H9 (cell line): ENCODE measurements around the gene ADM. TPM values are rescaled to one million over a fixed set of nuclear protein-coding genes. Genes with fewer than 3 reads are reported as not detected.

Source experiments
- DNase-seq: peaks from one replicate; pipeline ENCODE4 v3.0.0-alpha.2; 2017
- H2AFZ ChIP-seq: one replicate; pipeline ENCODE4 v1.6.1; 2013; ENCODE audit warnings: mild to moderate bottlenecking, low read length, control low read depth, moderate library complexity
- H2AK5ac ChIP-seq: 2 replicates; pipeline ENCODE4 v1.6.1; 2013; ENCODE audit warnings: low read length, control low read depth, mixed read lengths; ENCODE audit not compliant: insufficient read length
- H2BK120ac ChIP-seq: one replicate; pipeline ENCODE4 v1.6.1; 2013; ENCODE audit warnings: low read depth, mild to moderate bottlenecking, low read length, control low read depth, inconsistent platforms; ENCODE audit not compliant: poor library complexity, severe bottlenecking
- H2BK12ac ChIP-seq: 2 replicates; pipeline ENCODE4 v1.6.1; 2013; ENCODE audit warnings: low read length, control low read depth, mixed read lengths, low read depth; ENCODE audit not compliant: insufficient read length
- H2BK15ac ChIP-seq: 2 replicates; pipeline ENCODE4 v1.6.1; 2013; ENCODE audit warnings: low read depth, low read length, control low read depth
- H2BK20ac ChIP-seq: one replicate; pipeline ENCODE4 v1.6.1; 2013; ENCODE audit warnings: low read depth, mild to moderate bottlenecking, low read length, control low read depth, inconsistent platforms; ENCODE audit not compliant: poor library complexity, severe bottlenecking
- H2BK5ac ChIP-seq: 2 replicates; pipeline ENCODE4 v1.6.1; 2013; ENCODE audit warnings: low read length, control low read depth, mixed read lengths; ENCODE audit not compliant: insufficient read length
- H3K14ac ChIP-seq: 2 replicates; pipeline ENCODE4 v1.6.1; 2013; ENCODE audit warnings: low read length, control low read depth; ENCODE audit not compliant: insufficient read depth
- H3K18ac ChIP-seq: 2 replicates; pipeline ENCODE4 v1.6.1; 2013; ENCODE audit warnings: low read depth, mild to moderate bottlenecking, mixed read lengths, low read length, control low read depth; ENCODE audit not compliant: insufficient read length
- H3K23ac ChIP-seq: 2 replicates; pipeline ENCODE4 v1.6.1; 2013; ENCODE audit warnings: low read length, control low read depth, mixed read lengths, low read depth; ENCODE audit not compliant: insufficient read length
- H3K23me2 ChIP-seq: 2 replicates; pipeline ENCODE4 v1.6.1; 2013; ENCODE audit warnings: low read depth, mild to moderate bottlenecking, mixed read lengths, low read length, control low read depth; ENCODE audit not compliant: insufficient read length, poor library complexity, severe bottlenecking
- H3K27ac ChIP-seq: 2 replicates; pipeline ENCODE4 v1.5.1; 2013; ENCODE audit warnings: low read length, control low read depth, mixed read lengths, low read depth; ENCODE audit not compliant: insufficient read length
- H3K27me3 ChIP-seq: 2 replicates; pipeline ENCODE4 v1.6.1; 2013; ENCODE audit warnings: low read length, control low read depth, inconsistent platforms; ENCODE audit not compliant: insufficient read depth
- H3K4ac ChIP-seq: 2 replicates; pipeline ENCODE4 v1.6.1; 2013; ENCODE audit warnings: low read depth, mild to moderate bottlenecking, control low read depth, inconsistent platforms, low read length, moderate library complexity
- H3K4me1 ChIP-seq: 2 replicates; pipeline ENCODE4 v1.6.1; 2013; ENCODE audit warnings: low read length, control low read depth, inconsistent platforms; ENCODE audit not compliant: insufficient read depth
- H3K4me2 ChIP-seq: 2 replicates; pipeline ENCODE4 v1.6.1; 2013; ENCODE audit warnings: low read length, control low read depth, mixed read lengths; ENCODE audit not compliant: insufficient read length, insufficient read depth
- H3K56ac ChIP-seq: 2 replicates; pipeline ENCODE4 v1.6.1; 2013; ENCODE audit warnings: low read depth, mild to moderate bottlenecking, mixed read lengths, low read length, control low read depth; ENCODE audit not compliant: insufficient read length
- H3K79me1 ChIP-seq: 2 replicates; pipeline ENCODE4 v1.6.1; 2013; ENCODE audit warnings: low read depth, mild to moderate bottlenecking, moderate library complexity, low read length, control low read depth, inconsistent platforms; ENCODE audit not compliant: insufficient read depth, poor library complexity, severe bottlenecking
- H3K79me2 ChIP-seq: 2 replicates; pipeline ENCODE4 v1.6.1; 2013; ENCODE audit warnings: low read length, control low read depth, inconsistent platforms; ENCODE audit not compliant: insufficient read depth
- H3K9ac ChIP-seq: 2 replicates; pipeline ENCODE4 v1.6.1; 2013; ENCODE audit warnings: low read length, control low read depth, mixed read lengths; ENCODE audit not compliant: insufficient read length; ENCODE audit errors: extremely low read depth
- H3K9me3 ChIP-seq: one replicate; pipeline ENCODE4 v1.6.1; 2013; ENCODE audit warnings: low read depth, low read length, inconsistent platforms; ENCODE audit not compliant: control insufficient read depth
- H3T11ph ChIP-seq: one replicate; pipeline ENCODE4 v1.6.1; 2013; ENCODE audit warnings: mild to moderate bottlenecking, low read length, control low read depth, inconsistent platforms
- H4K20me1 ChIP-seq: one replicate; pipeline ENCODE4 v1.6.1; 2013; ENCODE audit not compliant: control insufficient read depth, insufficient read length, insufficient read depth
- H4K5ac ChIP-seq: 2 replicates; pipeline ENCODE4 v1.6.1; 2013; ENCODE audit warnings: low read depth, mild to moderate bottlenecking, mixed read lengths, low read length, control low read depth; ENCODE audit not compliant: insufficient read length
- H4K8ac ChIP-seq: replicated peaks from 2 replicates; pipeline ENCODE4 v1.6.1; 2013; ENCODE audit warnings: low read length, control low read depth, mixed read lengths, low read depth; ENCODE audit not compliant: insufficient read length
- H4K91ac ChIP-seq: 2 replicates; pipeline ENCODE4 v1.6.1; 2013; ENCODE audit warnings: low read depth, mild to moderate bottlenecking, moderate library complexity, mixed read lengths, low read length, control low read depth; ENCODE audit not compliant: insufficient read length
- H3K27ac Mint-ChIP-seq, 3 experiments: 2 replicates in 2 of 3; 3 replicates in 1 of 3; pipeline ENCODE4 v1.8.0; 2020 to 2021; ENCODE audit warnings: mixed read lengths in 3 of 3, mild to moderate bottlenecking in 1 of 3, moderate library complexity in 1 of 3
- H3K27me3 Mint-ChIP-seq: 2 replicates; pipeline ENCODE4 v1.8.0; 2021; ENCODE audit warnings: low read depth, mild to moderate bottlenecking, moderate library complexity, mixed read lengths
- H3K36me3 Mint-ChIP-seq, 3 experiments: 2 replicates in 2 of 3; 3 replicates in 1 of 3; pipeline ENCODE4 v1.8.0; 2020 to 2021; ENCODE audit warnings: low read depth in 3 of 3, mixed read lengths in 3 of 3; ENCODE audit not compliant: insufficient read depth in 1 of 3
- H3K4me1 Mint-ChIP-seq, 2 experiments: 2 replicates each; pipeline ENCODE4 v1.8.0; 2020; ENCODE audit warnings: mixed read lengths in 2 of 2
- H3K4me3 Mint-ChIP-seq, 2 experiments: 2 replicates in 1 of 2; 3 replicates in 1 of 2; pipeline ENCODE4 v1.8.0; 2020 to 2021; ENCODE audit warnings: mild to moderate bottlenecking in 2 of 2, mixed read lengths in 2 of 2, moderate library complexity in 1 of 2
- H3K9me3 Mint-ChIP-seq, 2 experiments: 2 replicates in 1 of 2; 3 replicates in 1 of 2; pipeline ENCODE4 v1.8.0; 2020; ENCODE audit warnings: mild to moderate bottlenecking in 2 of 2, mixed read lengths in 2 of 2, moderate library complexity in 1 of 2
- WGBS: extraction: QIAGEN DNeasy Blood & Tissue Kit; methylation state at CpG from one replicate; pipeline ENCODE4 v1.1.7; 2013; ENCODE audit warnings: missing lambda C conversion rate, low lambda C conversion rate, mixed read lengths; ENCODE audit not compliant: insufficient read length; ENCODE audit errors: extremely low coverage; 5-methylcytosine and 5-hydroxymethylcytosine counted together
- total RNA-seq: library from RNA; stranded (reverse); gene quantifications from 2 replicates; pipeline ENCODE4 v1.2.1, GENCODE V29; 2021
- TF ChIP-seq, protein P1 (sequence below): fragments of 200-600 bp; sonication (generic); conservative IDR thresholded peaks from 3 replicates; pipeline ENCODE4 v1.8.0; 2021; ENCODE audit warnings: antibody characterized with exemption, mild to moderate bottlenecking

The ADM gene
- total RNA-seq, 1 experiment from 2014 or later, result 99.1 TPM

DNA sequence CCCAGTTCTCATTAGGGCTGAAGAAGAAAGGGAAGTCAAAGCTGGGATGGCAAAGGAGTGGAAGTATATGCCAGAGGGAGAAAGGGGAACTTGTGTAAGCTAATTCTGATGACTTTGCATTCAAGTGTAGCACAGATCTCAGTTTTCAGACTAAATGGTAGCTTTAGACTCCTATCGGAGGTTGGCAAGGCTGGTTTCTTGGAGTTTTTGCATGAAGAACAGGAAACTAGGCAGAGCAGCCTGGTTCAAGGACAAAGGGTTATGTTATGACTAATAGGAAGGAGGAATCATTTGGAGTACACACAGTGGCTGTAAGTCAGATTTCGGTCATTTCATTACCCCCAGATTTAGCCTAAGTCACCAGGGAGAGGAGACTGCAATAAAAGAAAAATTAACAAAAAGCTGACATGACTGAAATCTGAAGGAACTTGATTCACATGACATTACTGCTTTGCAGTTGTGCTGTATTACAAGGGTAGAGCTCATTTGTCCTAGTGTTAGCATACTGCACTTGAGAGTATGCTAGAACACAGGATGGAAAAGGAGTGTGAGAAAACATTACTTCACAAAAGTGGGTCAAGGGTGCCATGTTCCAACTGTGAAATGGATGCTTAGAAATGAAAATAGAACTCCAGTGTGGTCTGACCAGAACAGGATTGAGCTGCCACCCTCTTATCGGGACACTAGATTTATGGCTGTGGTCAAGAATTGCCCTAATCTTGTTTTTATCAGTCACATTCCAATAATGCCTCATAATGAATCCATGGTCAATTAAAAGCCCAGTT lies 23.6 kb downstream of the ADM start:
- Histone ChIP-seq H3K27ac (no peak overlapping the region), H3K79me1 (no peaks in the 10 kb centered on the region), H2BK12ac (no peak overlapping the region), H3K23me2 (no peaks in the 10 kb centered on the region), H3T11ph (no peak overlapping the region), H2BK120ac (no peak overlapping the region), H4K8ac (no peak overlapping the region), H3K9me3 (no peaks in the 10 kb centered on the region), H2BK5ac (no peak overlapping the region), H2BK20ac (no peak overlapping the region), H3K9ac (no peak overlapping the region), H4K91ac (no peak overlapping the region), H3K4me2 (no peak overlapping the region), H3K18ac (no peak overlapping the region), H4K5ac (no peak overlapping the region), H2BK15ac (no peak overlapping the region), H2AFZ (no peak overlapping the region), H4K20me1 (no peaks in the 10 kb centered on the region), H2AK5ac (no peak overlapping the region), H3K4ac (no peak overlapping the region), H3K27me3 (no peaks in the 10 kb centered on the region), H3K56ac (no peak overlapping the region), H3K14ac (no peak overlapping the region), H3K23ac (no peak overlapping the region), H3K4me1 (peaks cover 9% of the 10 kb centered on the region), H3K79me2 (no peaks in the 10 kb centered on the region)
- Mint-ChIP-seq H3K4me1 (peaks cover 14 to 43% of the 10 kb centered on the region in 2 experiments), H3K9me3 (no peaks in the 10 kb centered on the region; a peak in 2 of 5 replicates), H3K36me3 (peaks cover 0 to 14% (median 4%) of the 10 kb centered on the region in 3 experiments; a peak in 3 of 7 replicates), H3K27me3 (peaks cover 2% of the 10 kb centered on the region; the same call in 1 of the 2 replicates), H3K4me3 (no peak overlapping the region), H3K27ac (no peak overlapping the region; a peak in 1 of 7 replicates)
- WGBS, result no CpG with 5 or more reads among the region's 3 CpGs
- no peak for DNase-seq
- TF ChIP-seq, protein P1, sequence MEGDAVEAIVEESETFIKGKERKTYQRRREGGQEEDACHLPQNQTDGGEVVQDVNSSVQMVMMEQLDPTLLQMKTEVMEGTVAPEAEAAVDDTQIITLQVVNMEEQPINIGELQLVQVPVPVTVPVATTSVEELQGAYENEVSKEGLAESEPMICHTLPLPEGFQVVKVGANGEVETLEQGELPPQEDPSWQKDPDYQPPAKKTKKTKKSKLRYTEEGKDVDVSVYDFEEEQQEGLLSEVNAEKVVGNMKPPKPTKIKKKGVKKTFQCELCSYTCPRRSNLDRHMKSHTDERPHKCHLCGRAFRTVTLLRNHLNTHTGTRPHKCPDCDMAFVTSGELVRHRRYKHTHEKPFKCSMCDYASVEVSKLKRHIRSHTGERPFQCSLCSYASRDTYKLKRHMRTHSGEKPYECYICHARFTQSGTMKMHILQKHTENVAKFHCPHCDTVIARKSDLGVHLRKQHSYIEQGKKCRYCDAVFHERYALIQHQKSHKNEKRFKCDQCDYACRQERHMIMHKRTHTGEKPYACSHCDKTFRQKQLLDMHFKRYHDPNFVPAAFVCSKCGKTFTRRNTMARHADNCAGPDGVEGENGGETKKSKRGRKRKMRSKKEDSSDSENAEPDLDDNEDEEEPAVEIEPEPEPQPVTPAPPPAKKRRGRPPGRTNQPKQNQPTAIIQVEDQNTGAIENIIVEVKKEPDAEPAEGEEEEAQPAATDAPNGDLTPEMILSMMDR, result no peak
